WTC11 (cell line): ENCODE results near the gene CNTNAP5. TPM values are rescaled to one million over a fixed set of nuclear protein-coding genes. Genes with fewer than 3 reads are reported as not detected.

Experiments used
- ATAC-seq: fragments of 200-7000 bp; cut with Tn5 transposase; 2 replicates; pipeline ENCODE4 v1.10.0; 2021; ENCODE audit warnings: mild to moderate bottlenecking, moderate library complexity
- CTCF ChIA-PET: fragments of 300-600 bp; sonication (Branson Sonifier 250); formaldehyde crosslinking; loops from one replicate; lab custom pipeline; 2021; ENCODE audit warnings: antibody characterized with exemption; lab: Charles Lee
- POLR2A ChIA-PET: fragments of 350-600 bp; sonication (Branson Sonifier 250); formaldehyde crosslinking; loops from one replicate; lab custom pipeline; 2021; ENCODE audit warnings: antibody characterized with exemption; lab: Charles Lee
- DNase-seq: peaks from one replicate; pipeline ENCODE4 v3.0.0; 2021; ENCODE audit warnings: low spot score
- H3K27ac Mint-ChIP-seq: 2 replicates; pipeline ENCODE4 v1.8.0; 2021; ENCODE audit warnings: mixed read lengths
- H3K27me3 Mint-ChIP-seq: 2 replicates; pipeline ENCODE4 v1.8.0; 2021; ENCODE audit warnings: low read depth, mild to moderate bottlenecking, moderate library complexity, mixed read lengths
- H3K36me3 Mint-ChIP-seq: 2 replicates; pipeline ENCODE4 v1.8.0; 2021; ENCODE audit warnings: mixed read lengths
- H3K4me1 Mint-ChIP-seq: 2 replicates; pipeline ENCODE4 v1.8.0; 2022; ENCODE audit warnings: mixed read lengths
- H3K4me3 Mint-ChIP-seq: 2 replicates; pipeline ENCODE4 v1.8.0; 2021; ENCODE audit warnings: mild to moderate bottlenecking, moderate library complexity, mixed read lengths
- H3K9me3 Mint-ChIP-seq: 2 replicates; pipeline ENCODE4 v1.8.0; 2021; ENCODE audit warnings: mixed read lengths
- ATF6 ChIP-seq: sonication (generic); formaldehyde crosslinking; IDR thresholded peaks from 2 replicates; pipeline ENCODE4 v1.8.1; 2023; ENCODE audit warnings: mild to moderate bottlenecking, missing genetic modification reagents
- ESRRA ChIP-seq: sonication (generic); formaldehyde crosslinking; IDR thresholded peaks from 2 replicates; pipeline ENCODE4 v1.8.1; 2022; ENCODE audit warnings: mild to moderate bottlenecking, missing genetic modification reagents, borderline replicate concordance
- FOXJ3 ChIP-seq: sonication (generic); formaldehyde crosslinking; IDR thresholded peaks from 2 replicates; pipeline ENCODE4 v1.9.0; 2021; ENCODE audit warnings: missing genetic modification reagents, mild to moderate bottlenecking, borderline replicate concordance
- FOXK1 ChIP-seq: sonication (generic); formaldehyde crosslinking; IDR thresholded peaks from 2 replicates; pipeline ENCODE4 v1.8.0; 2022; ENCODE audit warnings: mild to moderate bottlenecking, moderate library complexity, missing genetic modification reagents
- FOXP1 ChIP-seq: sonication (generic); formaldehyde crosslinking; IDR thresholded peaks from 2 replicates; pipeline ENCODE4 v1.8.0; 2022; ENCODE audit warnings: missing genetic modification reagents, mild to moderate bottlenecking, moderate library complexity, borderline replicate concordance
- GABPB1 ChIP-seq: sonication (generic); formaldehyde crosslinking; IDR thresholded peaks from 2 replicates; pipeline ENCODE4 v1.8.1; 2023; ENCODE audit warnings: mild to moderate bottlenecking, missing genetic modification reagents
- GRHL2 ChIP-seq: fragments of 250-450 bp; sonication (Bioruptor Pico); IDR thresholded peaks from 2 replicates; pipeline ENCODE4 v1.8.0; 2022; ENCODE audit warnings: mild to moderate bottlenecking, moderate library complexity; ENCODE audit not compliant: insufficient replicate concordance, severe bottlenecking
- GTF2I ChIP-seq: fragments of 250-450 bp; sonication (Bioruptor Pico); conservative IDR thresholded peaks from 2 replicates; pipeline ENCODE4 v1.4.0; 2021; ENCODE audit warnings: mild to moderate bottlenecking
- NFATC4 ChIP-seq: fragments of 250-450 bp; sonication (Bioruptor Pico); IDR thresholded peaks from 2 replicates; pipeline ENCODE4 v1.9.0; 2021; ENCODE audit warnings: mild to moderate bottlenecking
- NFYB ChIP-seq: sonication (generic); formaldehyde crosslinking; conservative IDR thresholded peaks from 2 replicates; pipeline ENCODE4 v1.8.0; 2022; ENCODE audit warnings: low read depth, missing genetic modification reagents
- NR3C1 ChIP-seq: sonication (generic); formaldehyde crosslinking; conservative IDR thresholded peaks from 2 replicates; pipeline ENCODE4 v1.8.1; 2023; ENCODE audit warnings: low read depth, mild to moderate bottlenecking, missing genetic modification reagents
- RORB ChIP-seq: fragments of 250-450 bp; sonication (Bioruptor Pico); IDR thresholded peaks from 2 replicates; pipeline ENCODE4 v1.9.0; 2021; ENCODE audit warnings: mild to moderate bottlenecking
- STAT6 ChIP-seq: sonication (generic); formaldehyde crosslinking; conservative IDR thresholded peaks from 2 replicates; pipeline ENCODE4 v1.8.1; 2023; ENCODE audit warnings: mild to moderate bottlenecking, low read depth, missing genetic modification reagents, moderate library complexity
- ZNF317 ChIP-seq: sonication (generic); formaldehyde crosslinking; IDR thresholded peaks from 2 replicates; pipeline ENCODE4 v1.8.1; 2023; ENCODE audit warnings: low read depth, mild to moderate bottlenecking, moderate library complexity, missing genetic modification reagents, borderline replicate concordance
- ZNF396 ChIP-seq: fragments of 250-450 bp; sonication (Bioruptor Pico); IDR thresholded peaks from 2 replicates; pipeline ENCODE4 v1.8.0; 2021; ENCODE audit warnings: mild to moderate bottlenecking, moderate library complexity, borderline replicate concordance
- ZNF416 ChIP-seq: fragments of 250-450 bp; sonication (Bioruptor Pico); IDR thresholded peaks from 2 replicates; pipeline ENCODE4 v1.9.0; 2021; ENCODE audit warnings: mild to moderate bottlenecking, inconsistent platforms
- ZNF671 ChIP-seq: fragments of 250-450 bp; sonication (Bioruptor Pico); IDR thresholded peaks from 2 replicates; pipeline ENCODE4 v1.8.0; 2021; ENCODE audit warnings: mild to moderate bottlenecking
- total RNA-seq: library from RNA; stranded (reverse); gene quantifications from 3 replicates; pipeline ENCODE4 v1.2.3, GENCODE V29; 2021
- TF ChIP-seq, protein P1 (sequence below): fragments of 250-450 bp; sonication (Bioruptor Pico); IDR thresholded peaks from 2 replicates; pipeline ENCODE4 v1.9.0; 2021; ENCODE audit warnings: mild to moderate bottlenecking, borderline replicate concordance
- TF ChIP-seq, protein P2 (sequence below): fragments of 250-450 bp; sonication (Bioruptor Pico); conservative IDR thresholded peaks from 2 replicates; pipeline ENCODE4 v1.9.0; 2021; ENCODE audit warnings: mild to moderate bottlenecking

The CNTNAP5 gene
- total RNA-seq, 1 experiment from 2014 or later, result 0.22 TPM

GRCh38 chr2:124796647-124797046 lies 771.6 kb downstream of the CNTNAP5 start (continued):
- TF ChIP-seq NR3C1 (CRISPR knock-in tag), result no peak

DNA sequence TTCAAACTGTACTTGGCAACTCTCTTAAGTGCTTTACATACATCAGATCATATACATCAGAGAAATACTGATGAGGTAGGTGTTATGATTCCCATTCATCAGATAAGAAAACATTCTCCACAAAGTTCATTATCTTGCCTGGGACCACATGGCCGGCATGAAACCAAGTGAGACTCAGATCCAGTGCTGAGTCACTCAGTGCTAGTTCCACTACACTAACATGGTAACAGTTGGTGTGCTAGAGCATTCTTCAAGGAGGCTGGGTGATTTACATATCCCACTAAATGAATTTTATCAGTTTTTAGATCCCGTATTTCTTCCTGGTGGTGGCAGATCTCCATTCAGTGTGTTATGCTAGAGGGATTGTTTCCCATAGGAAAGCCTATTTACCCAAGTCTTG lies 772.0 kb downstream of the CNTNAP5 start:
- ChIA-PET CTCF (interaction anchor here (1.6 kb wide), 1 partner anchor 13 kb away, joined by 6 read pairs; no protein-coding TSS in a partner anchor), POLR2A (no interaction called here)
- Mint-ChIP-seq H3K4me1 (peaks cover 17% of the 10 kb centered on the region), H3K36me3 (no peaks in the 10 kb centered on the region), H3K4me3 (no peak overlapping the region), H3K27ac (no peak overlapping the region), H3K27me3 (no peaks in the 10 kb centered on the region), H3K9me3 (no peaks in the 10 kb centered on the region)
- TF ChIP-seq ATF6 (no peak), GRHL2 (CRISPR knock-in tag) (no peak), RORB (no peak), ZNF396 (CRISPR knock-in tag) (no peak), FOXK1 (CRISPR knock-in tag) (no peak), FOXP1 (CRISPR knock-in tag) (no peak), ZNF317 (CRISPR knock-in tag) (no peak)
- DNase-seq (no peak), ATAC-seq (no peak)

DNA sequence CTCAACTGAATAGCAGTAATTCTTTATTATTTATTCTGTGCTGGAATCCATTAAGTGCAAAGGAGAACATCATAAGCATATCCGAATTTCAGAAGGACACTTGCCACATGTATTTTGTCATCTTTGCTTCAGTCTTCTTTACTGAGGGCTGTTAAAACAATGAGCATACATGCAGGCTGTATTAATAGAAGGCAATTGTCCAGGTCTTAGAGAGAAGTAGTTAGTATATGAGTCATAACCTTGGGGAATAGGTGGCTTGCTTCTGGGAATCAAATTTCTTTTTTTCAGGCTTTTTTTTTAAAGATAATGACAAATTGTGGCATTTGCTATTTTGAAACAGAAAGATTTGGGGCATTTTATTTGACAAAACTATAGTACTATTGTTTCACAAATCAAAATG lies 773.5 kb downstream of the CNTNAP5 start:
- DNase-seq (no peak), ATAC-seq (no peak)
- H3K4me1 Mint-ChIP-seq, result peaks cover 17% of the 10 kb centered on the region
- POLR2A ChIA-PET, result no interaction called here
- no peaks in the 10 kb centered on the region for H3K27me3 Mint-ChIP-seq
- H3K9me3 Mint-ChIP-seq, result peaks cover 7% of the 10 kb centered on the region; the same call in 1 of the 2 replicates
- no peaks in the 10 kb centered on the region for H3K36me3 Mint-ChIP-seq
- H3K4me3 Mint-ChIP-seq, result no peak overlapping the region
- CTCF ChIA-PET, result interaction anchor here (1.6 kb wide), 1 partner anchor 12 kb away, joined by 6 read pairs; no protein-coding TSS in a partner anchor
- H3K27ac Mint-ChIP-seq, result no peak overlapping the region
- no peak for TF ChIP-seq ZNF671 (CRISPR knock-in tag)
- TF ChIP-seq, protein P1, sequence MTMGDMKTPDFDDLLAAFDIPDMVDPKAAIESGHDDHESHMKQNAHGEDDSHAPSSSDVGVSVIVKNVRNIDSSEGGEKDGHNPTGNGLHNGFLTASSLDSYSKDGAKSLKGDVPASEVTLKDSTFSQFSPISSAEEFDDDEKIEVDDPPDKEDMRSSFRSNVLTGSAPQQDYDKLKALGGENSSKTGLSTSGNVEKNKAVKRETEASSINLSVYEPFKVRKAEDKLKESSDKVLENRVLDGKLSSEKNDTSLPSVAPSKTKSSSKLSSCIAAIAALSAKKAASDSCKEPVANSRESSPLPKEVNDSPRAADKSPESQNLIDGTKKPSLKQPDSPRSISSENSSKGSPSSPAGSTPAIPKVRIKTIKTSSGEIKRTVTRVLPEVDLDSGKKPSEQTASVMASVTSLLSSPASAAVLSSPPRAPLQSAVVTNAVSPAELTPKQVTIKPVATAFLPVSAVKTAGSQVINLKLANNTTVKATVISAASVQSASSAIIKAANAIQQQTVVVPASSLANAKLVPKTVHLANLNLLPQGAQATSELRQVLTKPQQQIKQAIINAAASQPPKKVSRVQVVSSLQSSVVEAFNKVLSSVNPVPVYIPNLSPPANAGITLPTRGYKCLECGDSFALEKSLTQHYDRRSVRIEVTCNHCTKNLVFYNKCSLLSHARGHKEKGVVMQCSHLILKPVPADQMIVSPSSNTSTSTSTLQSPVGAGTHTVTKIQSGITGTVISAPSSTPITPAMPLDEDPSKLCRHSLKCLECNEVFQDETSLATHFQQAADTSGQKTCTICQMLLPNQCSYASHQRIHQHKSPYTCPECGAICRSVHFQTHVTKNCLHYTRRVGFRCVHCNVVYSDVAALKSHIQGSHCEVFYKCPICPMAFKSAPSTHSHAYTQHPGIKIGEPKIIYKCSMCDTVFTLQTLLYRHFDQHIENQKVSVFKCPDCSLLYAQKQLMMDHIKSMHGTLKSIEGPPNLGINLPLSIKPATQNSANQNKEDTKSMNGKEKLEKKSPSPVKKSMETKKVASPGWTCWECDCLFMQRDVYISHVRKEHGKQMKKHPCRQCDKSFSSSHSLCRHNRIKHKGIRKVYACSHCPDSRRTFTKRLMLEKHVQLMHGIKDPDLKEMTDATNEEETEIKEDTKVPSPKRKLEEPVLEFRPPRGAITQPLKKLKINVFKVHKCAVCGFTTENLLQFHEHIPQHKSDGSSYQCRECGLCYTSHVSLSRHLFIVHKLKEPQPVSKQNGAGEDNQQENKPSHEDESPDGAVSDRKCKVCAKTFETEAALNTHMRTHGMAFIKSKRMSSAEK (CRISPR knock-in tag), result no peak
- TF ChIP-seq GTF2I (CRISPR knock-in tag), result no peak
- no peak for TF ChIP-seq RORB
- no peak for TF ChIP-seq GABPB1
- no peak for TF ChIP-seq FOXP1 (CRISPR knock-in tag)
- no peak for TF ChIP-seq ZNF416 (CRISPR knock-in tag)
- TF ChIP-seq ESRRA (CRISPR knock-in tag), result no peak
- no peak for TF ChIP-seq NFATC4 (CRISPR knock-in tag)
- no peak for TF ChIP-seq STAT6
- TF ChIP-seq, protein P2, sequence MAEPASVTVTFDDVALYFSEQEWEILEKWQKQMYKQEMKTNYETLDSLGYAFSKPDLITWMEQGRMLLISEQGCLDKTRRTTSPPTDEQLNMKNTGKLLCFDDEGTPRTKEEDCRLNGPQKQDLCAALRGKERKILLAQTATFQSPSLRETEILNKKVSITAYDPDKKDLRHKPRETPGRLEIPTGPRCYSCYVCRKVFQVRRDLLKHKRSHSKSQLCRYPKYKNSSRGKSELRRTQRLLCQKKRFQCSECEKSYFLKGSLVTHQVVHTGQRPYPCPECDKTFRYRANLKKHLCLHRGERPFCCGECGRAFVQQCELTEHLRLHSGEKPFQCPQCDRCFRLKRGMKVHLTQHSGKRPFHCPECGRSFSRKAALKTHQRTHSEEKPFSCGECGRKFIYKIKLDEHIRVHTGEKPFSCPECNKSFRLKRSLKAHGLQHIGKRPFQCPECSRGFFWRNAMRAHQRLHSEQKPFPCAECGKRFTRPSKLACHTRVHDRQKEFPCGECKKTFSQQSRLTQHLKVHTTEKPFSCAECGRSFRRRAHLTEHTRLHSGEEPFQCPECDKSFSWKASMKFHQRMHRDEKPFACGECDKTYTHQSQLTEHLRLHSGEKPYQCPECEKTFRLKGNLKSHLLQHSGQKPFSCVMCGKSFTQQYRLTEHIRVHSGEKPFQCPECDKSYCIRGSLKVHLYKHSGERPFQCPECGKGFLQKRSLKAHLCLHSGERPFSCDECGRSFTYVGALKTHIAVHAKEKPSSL, result no peak
- no peak for TF ChIP-seq FOXJ3
- no peak for TF ChIP-seq NFYB (CRISPR knock-in tag)
